SH-SY5Y (cell line): ENCODE measurements around the gene ZDHHC21.

ENCODE experiments used
- GATA2 ChIP-seq: IDR thresholded peaks from 2 replicates; pipeline ENCODE4 v1.6.1; 2011; ENCODE audit warnings: mild to moderate bottlenecking, low read depth, low read length
- GATA3 ChIP-seq: IDR thresholded peaks from 2 replicates; pipeline ENCODE4 v1.6.1; 2011; ENCODE audit warnings: low read depth, mild to moderate bottlenecking, low read length, moderate library complexity

DNA sequence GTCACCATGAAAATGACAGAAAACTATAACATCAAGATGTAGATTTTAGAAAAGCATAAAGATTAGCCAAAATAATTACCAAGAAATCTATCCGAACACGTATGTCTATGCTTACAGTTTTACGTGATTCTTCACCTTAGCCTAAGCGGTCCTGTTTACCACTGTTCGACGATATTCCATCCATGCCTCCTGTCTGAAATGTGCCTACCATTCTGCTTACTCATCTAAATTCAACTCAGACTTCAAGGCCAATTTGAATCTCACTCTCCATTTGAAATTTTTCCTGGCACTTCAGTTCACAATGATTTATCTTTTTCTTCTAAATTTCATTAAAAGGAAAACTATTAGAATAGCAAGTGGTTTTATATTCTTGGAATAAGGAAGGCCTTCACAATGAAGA, 15.4 kb downstream of the ZDHHC21 start:
- TF ChIP-seq GATA2 (no peak), GATA3 (no peak)
